Measurements from ENCODE around the gene PPP1R14B. TPM values are rescaled to one million over a fixed set of nuclear protein-coding genes. Genes with fewer than 3 reads are reported as not detected.

Gene PPP1R14B
- total and polyA plus RNA-seq, 4 donors, result 24.2 to 57.6 (median 38.3) TPM

- no peak for DNase-seq (ENCODE audit: low spot score)
- Histone ChIP-seq H3K4me1 (ENCODE audit: control insufficient read depth in 4 of 4, insufficient read depth in 4 of 4, low read length in 3 of 4) (peaks cover 2 to 28% (median 23%) of the 10 kb centered on the region in 4 donors), H3K36me3 (ENCODE audit: control insufficient read depth in 4 of 4, insufficient read depth in 3 of 4, low read depth in 1 of 4, low read length in 3 of 4) (peaks cover 0 to 12% (median 3%) of the 10 kb centered on the region in 4 donors), H3K4me3 (ENCODE audit: low read depth in 1 of 3, low read length in 3 of 3) (no peak overlapping the region), H3K27ac (ENCODE audit: low read depth in 1 of 2, low read length in 2 of 2) (no peak overlapping the region), H3K27me3 (ENCODE audit: control insufficient read depth in 4 of 4, insufficient read depth in 4 of 4, low read length in 3 of 4) (no peaks in the 10 kb centered on the region), H3K9ac (ENCODE audit: low read depth in 1 of 2, low read length in 2 of 2) (no peak overlapping the region), H3K9me3 (ENCODE audit: control insufficient read depth in 4 of 4, low read length in 3 of 4) (no peaks in the 10 kb centered on the region)
- TF ChIP-seq YY1 (IDR thresholded peaks at IDR 0.05), result no peak
- no peak for TF ChIP-seq SP1 (IDR thresholded peaks at IDR 0.05)
- no peak for TF ChIP-seq TAF1 (conservative IDR thresholded peaks at IDR 0.05)
- TF ChIP-seq JUND (IDR thresholded peaks at IDR 0.05), result no peak
- TF ChIP-seq ZBTB33 (IDR thresholded peaks at IDR 0.05), result no peak
- WGBS, result 87% methylated on average over 7 of the region's 7 CpGs
Observed at GRCh38 chr11:64254326-64254725, 7.6 kb upstream of the PPP1R14B start.

GRCh38 chr11:64253481-64253880, 6.7 kb upstream of the PPP1R14B start:
- H3K27me3 ChIP-seq (ENCODE audit: control insufficient read depth in 4 of 4, insufficient read depth in 4 of 4, low read length in 3 of 4), result no peaks in the 10 kb centered on the region
- no peak for DNase-seq (ENCODE audit: low spot score)
- peaks cover 5 to 34% (median 27%) of the 10 kb centered on the region in 4 donors for H3K4me1 ChIP-seq (ENCODE audit: control insufficient read depth in 4 of 4, insufficient read depth in 4 of 4, low read length in 3 of 4)
- H3K36me3 ChIP-seq (ENCODE audit: control insufficient read depth in 4 of 4, insufficient read depth in 3 of 4, low read depth in 1 of 4, low read length in 3 of 4), result peaks cover 0 to 11% (median 3%) of the 10 kb centered on the region in 4 donors
- 71% methylated on average over 5 of the region's 5 CpGs for WGBS
- no peak for TF ChIP-seq NR2F2 (IDR thresholded peaks at IDR 0.05)
- no peak overlapping the region for H3K9ac ChIP-seq (ENCODE audit: low read depth in 1 of 2, low read length in 2 of 2)
- H3K4me3 ChIP-seq (ENCODE audit: low read depth in 1 of 3, low read length in 3 of 3), result no peak overlapping the region
- no peak overlapping the region for H3K27ac ChIP-seq (ENCODE audit: low read depth in 1 of 2, low read length in 2 of 2)
- no peaks in the 10 kb centered on the region for H3K9me3 ChIP-seq (ENCODE audit: control insufficient read depth in 4 of 4, low read length in 3 of 4)

- no peak for DNase-seq (ENCODE audit: low spot score)
- H3K4me1 ChIP-seq (ENCODE audit: control insufficient read depth in 4 of 4, insufficient read depth in 4 of 4, low read length in 3 of 4), result peaks cover 5 to 36% (median 28%) of the 10 kb centered on the region in 4 donors
- no peak overlapping the region for H3K27ac ChIP-seq (ENCODE audit: low read depth in 1 of 2, low read length in 2 of 2)
- TF ChIP-seq FOXA2 (IDR thresholded peaks at IDR 0.05) (no peak), JUND (IDR thresholded peaks at IDR 0.05) (no peak), ZBTB33 (IDR thresholded peaks at IDR 0.05) (no peak), NR2F2 (IDR thresholded peaks at IDR 0.05) (no peak), HNF4A (conservative IDR thresholded peaks at IDR 0.05) (no peak), YY1 (IDR thresholded peaks at IDR 0.05) (no peak), MAX (IDR thresholded peaks at IDR 0.05) (no peak), REST (IDR thresholded peaks at IDR 0.05) (no peak), CTCF (IDR thresholded peaks at IDR 0.05; ENCODE audit: low read depth, low read length, missing input control) (no peak), SP1 (IDR thresholded peaks at IDR 0.05) (no peak), TAF1 (conservative IDR thresholded peaks at IDR 0.05) (no peak), HNF4G (IDR thresholded peaks at IDR 0.05) (no peak), ATF3 (IDR thresholded peaks at IDR 0.05) (no peak), RAD21 (IDR thresholded peaks at IDR 0.05) (no peak), FOXA1 (IDR thresholded peaks at IDR 0.05) (no peak), EGR1 (IDR thresholded peaks at IDR 0.05; ENCODE audit: low read depth in 2 of 2) (no peak), RXRA (IDR thresholded peaks at IDR 0.05) (no peak)
- no peaks in the 10 kb centered on the region for H3K27me3 ChIP-seq (ENCODE audit: control insufficient read depth in 4 of 4, insufficient read depth in 4 of 4, low read length in 3 of 4)
- WGBS, result 88% methylated on average over 8 of the region's 8 CpGs
- no peak overlapping the region for H3K9ac ChIP-seq (ENCODE audit: low read depth in 1 of 2, low read length in 2 of 2)
- H3K4me3 ChIP-seq (ENCODE audit: low read depth in 1 of 3, low read length in 3 of 3), result no peak overlapping the region
- no peaks in the 10 kb centered on the region for H3K9me3 ChIP-seq (ENCODE audit: control insufficient read depth in 4 of 4, low read length in 3 of 4)
- peaks cover 0 to 9% (median 3%) of the 10 kb centered on the region in 4 donors for H3K36me3 ChIP-seq (ENCODE audit: control insufficient read depth in 4 of 4, insufficient read depth in 3 of 4, low read depth in 1 of 4, low read length in 3 of 4)
Observed at GRCh38 chr11:64253043-64253442, 6.3 kb upstream of the PPP1R14B start.
